HUDEP-2 (cell line): ENCODE results near the gene A4GALT.
"Not testable (repeated sequence)": the region's sequence is repeated elsewhere in the genome, so short reads cannot be mapped to it uniquely, and the experiment has no call there.

ENCODE experiments used
- DNase-seq, 76 experiments: peaks; one replicate each; lab custom pipeline; 2025; ENCODE audit not compliant: unreplicated experiment in 76 of 76; lab: John Stamatoyannopoulos, UW

The A4GALT gene

DNA sequence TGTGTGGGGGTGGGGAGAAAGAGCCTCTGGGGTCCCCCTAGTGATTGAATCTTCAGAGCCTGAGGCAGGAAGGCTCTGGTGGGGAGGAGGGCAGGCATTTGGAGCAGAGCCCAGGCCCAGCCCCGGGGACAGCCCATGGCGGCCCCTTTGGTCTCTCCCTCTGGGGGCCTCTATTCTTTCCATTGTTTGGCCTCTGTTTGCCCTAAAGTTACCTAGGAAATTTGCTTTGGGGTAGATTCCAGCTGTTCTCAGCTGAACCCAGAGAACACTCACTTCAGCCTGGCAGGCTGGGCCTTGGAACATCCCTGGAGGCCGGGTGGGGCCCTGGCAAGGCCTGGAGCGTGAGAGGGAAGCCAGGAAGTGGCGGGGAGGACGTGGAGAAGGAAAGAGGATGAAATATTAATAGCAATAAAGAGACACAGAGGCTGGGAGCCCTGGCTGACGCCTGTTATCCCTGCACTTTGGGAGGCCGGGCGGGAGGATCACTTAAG is 22.9 kb upstream of the A4GALT start:
- no peak for DNase-seq

DNA sequence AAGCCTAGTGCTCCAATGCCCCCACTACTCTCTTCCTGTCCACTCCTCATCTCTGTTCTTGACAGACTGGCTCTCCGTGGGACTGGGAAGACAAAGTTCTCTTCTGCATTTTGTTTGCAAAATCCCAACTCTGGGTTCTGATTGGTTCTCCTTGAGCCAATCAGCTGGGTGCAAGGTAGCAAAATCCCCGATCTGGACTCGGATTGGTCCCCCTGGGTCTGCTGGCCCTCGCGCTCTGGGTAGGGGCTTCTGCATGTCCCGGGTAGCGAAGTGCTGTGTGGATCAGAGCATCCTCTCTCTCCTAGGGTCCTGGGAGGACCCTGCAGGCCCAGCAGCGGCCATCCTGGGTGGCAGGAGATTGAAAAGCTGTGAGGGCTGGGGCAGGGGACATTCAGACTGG is 22.3 kb upstream of the A4GALT start:
- DNase-seq: no peak

GRCh38 chr22:42740320-42740719 is 19.6 kb upstream of the A4GALT start:
- peak in 4 of 76 experiments; percentile 10 to 37 (median 32) for DNase-seq

DNA sequence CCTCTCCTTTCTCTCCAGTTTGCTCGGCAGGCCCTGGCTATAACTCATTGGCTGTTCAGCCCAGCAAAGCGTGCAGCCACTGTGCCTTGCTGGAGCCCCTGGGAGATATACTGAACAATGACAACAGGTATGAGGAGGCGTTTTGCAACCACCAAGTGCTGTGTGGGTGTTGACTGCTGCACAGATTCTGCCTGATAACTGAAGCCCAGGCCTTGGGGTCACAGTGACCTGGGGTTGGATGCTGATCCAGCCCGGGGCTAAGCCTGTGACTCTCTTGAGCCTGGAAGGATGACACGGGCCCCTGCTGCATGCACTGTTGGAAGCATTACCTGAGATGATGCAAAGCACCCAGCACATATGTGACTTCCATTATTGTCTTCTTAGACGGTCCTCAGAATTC is 13.7 kb upstream of the A4GALT start:
- peak in 5 of 76 experiments; percentile 14 to 28 (median 15) for DNase-seq

DNA sequence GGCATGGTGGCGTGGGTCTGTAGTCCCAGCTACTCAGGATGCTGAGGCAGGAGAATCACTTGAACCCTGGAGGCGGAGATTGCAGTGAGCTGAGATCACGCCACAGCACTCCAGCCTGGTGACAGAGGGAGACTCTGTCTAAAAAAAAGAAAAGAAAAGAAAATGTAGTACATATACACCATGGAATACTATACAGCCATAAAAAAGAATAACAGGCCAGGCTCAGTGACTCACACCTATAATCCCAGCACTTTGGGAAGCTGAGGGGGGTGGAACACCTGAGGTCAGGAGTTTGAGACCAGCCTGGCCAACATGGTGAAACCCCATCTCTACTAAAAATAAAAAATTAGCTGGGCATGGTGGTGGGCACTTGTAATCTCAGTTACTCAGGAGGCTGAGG is 12.7 kb upstream of the A4GALT start:
- not testable (repeated sequence) for DNase-seq

- no peak for DNase-seq
These were observed 11.4 kb upstream of the A4GALT start for GRCh38 chr22:42732081-42732480.

DNA sequence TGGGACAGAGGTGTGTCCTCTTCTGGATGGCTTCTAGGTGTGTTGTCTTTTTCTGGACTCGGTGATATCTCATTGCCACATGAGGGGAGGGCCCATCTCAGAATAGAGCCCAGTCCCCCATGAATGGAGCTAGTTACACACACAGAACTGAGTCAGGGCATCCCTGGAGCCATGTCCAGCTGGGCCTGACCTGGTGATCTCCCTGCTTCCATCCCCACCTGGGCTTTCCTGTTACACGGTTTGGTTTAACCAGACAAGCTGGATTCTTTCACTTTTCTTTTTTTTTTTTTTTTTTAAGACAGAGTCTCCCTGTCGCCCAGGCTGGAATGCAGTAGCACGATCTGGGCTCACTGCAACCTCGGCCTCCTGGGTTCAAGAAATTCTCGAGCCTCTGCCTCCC is 6.1 kb upstream of the A4GALT start:
- no peak for DNase-seq

- DNase-seq: no peak
These were observed 5.1 kb upstream of the A4GALT start for GRCh38 chr22:42725606-42726355.

GRCh38 chr22:42724062-42724461 is 3.4 kb upstream of the A4GALT start:
- no peak for DNase-seq

GRCh38 chr22:42721045-42721434 is 370 bp upstream of the A4GALT start:
- peak in 1 of 76 experiments; percentile 50 for DNase-seq

- no peak for DNase-seq
These were observed 911 bp downstream of the A4GALT start for GRCh38 chr22:42719656-42720262.

DNA sequence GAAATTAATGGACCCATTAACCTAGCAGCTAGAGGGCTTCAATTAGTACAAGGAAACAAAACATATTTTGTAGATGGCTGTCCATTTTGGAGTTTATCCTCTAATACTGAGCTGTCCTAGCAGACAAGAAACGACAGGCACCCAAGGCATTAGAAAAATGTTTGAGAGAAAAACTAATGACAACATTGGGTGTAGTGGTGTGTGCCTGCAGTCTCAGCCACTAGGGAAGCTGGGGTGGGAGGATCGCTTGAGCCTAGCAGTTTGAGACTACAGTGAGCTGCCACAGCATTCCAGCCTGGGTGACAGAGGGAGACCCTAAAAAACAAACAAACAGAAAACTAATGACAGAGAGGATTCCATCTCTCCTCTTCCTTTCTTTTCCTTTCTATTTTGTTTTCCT is 1.5 kb downstream of the A4GALT start:
- peak in 30 of 76 experiments; percentile 11 to 45 (median 29) for DNase-seq

DNA sequence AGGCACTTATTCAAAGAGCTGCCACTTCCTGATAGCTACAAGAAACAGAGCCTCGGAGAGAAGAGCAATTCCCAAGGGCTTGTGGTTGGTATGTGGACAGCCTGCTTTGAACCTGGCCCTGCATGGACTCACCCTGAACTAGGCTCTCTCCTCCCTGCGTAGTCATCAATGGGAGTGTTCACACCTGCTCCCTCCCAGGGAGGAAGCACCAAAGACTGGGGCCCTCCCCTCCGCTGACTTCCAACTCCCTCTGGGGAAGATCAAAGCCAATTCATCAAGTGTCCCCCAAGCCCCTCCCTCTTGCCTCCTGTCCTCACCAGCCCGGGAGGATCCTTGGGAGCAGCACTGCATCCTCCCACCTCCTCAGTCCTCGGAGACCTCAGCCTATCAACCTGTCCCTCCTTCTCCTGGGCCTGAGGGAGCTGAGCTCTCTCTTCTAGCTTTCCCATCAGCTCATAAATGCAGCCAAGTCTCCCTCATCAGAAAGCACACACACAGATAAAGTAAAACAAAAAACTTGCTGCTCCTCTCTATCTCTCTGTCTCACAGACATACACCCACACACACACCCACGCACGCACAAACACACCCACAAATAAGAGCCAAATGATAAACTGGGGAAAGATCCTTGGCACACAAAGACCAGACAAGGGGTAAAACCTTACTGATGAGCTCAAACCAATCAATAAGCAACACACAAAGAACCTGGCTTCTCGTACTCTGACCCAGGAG is 3.3 kb downstream of the A4GALT start:
- peak in 73 of 76 experiments; percentile 37 to 94 (median 78) for DNase-seq

GRCh38 chr22:42716649-42717127 is 4.0 kb downstream of the A4GALT start:
- no peak for DNase-seq

DNA sequence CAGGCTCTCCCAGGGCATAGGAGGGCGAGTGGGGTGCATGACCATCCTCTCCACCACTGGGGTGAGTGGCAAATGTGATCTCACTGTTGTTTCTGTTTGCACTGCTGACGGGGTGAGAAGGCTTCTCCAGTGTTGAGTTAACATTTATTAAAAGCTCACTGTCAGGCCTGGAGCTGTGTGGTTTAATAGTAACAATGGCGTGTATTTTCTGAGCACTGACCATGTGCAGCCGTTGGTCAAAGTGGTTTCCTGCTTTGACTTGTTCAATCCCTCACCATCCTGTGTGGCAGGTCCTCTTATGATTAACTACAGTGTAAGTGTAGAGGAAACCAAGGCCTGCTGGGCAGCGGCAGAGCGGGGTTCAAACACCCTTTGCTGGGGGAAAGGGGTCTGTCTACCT is 4.4 kb downstream of the A4GALT start:
- no peak for DNase-seq

DNA sequence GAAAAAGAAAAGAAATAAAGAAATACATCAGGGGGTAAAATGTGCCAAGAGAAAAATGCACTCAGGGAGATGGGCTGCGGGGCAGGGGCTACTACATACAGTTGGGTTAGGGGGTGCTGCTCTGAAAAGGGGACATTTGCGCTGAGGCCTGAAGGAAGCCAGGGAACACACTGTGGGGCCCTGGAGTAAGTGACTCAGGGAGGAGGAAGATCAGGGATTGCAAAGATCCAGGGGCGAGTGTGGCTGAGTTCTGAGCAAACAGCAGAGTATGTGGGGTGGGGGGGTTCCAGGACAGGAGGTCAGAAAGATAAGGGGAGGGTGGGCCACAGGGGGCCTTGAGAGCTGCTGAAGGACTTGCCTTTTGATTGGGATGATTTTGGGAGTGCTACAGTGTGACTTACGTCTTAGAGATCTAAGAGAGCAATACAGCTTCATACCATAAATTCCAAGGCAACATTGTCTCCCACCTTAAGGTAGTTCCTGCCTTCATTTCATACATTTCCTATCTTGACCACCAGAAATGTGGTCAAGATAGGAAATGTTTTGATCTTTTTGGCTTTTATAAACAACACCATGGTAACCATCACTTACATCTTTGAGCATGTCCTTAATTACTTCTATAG is 5.8 kb downstream of the A4GALT start:
- no peak for DNase-seq

- no peak for DNase-seq
These were observed 6.4 kb downstream of the A4GALT start for GRCh38 chr22:42714308-42714707.

DNA sequence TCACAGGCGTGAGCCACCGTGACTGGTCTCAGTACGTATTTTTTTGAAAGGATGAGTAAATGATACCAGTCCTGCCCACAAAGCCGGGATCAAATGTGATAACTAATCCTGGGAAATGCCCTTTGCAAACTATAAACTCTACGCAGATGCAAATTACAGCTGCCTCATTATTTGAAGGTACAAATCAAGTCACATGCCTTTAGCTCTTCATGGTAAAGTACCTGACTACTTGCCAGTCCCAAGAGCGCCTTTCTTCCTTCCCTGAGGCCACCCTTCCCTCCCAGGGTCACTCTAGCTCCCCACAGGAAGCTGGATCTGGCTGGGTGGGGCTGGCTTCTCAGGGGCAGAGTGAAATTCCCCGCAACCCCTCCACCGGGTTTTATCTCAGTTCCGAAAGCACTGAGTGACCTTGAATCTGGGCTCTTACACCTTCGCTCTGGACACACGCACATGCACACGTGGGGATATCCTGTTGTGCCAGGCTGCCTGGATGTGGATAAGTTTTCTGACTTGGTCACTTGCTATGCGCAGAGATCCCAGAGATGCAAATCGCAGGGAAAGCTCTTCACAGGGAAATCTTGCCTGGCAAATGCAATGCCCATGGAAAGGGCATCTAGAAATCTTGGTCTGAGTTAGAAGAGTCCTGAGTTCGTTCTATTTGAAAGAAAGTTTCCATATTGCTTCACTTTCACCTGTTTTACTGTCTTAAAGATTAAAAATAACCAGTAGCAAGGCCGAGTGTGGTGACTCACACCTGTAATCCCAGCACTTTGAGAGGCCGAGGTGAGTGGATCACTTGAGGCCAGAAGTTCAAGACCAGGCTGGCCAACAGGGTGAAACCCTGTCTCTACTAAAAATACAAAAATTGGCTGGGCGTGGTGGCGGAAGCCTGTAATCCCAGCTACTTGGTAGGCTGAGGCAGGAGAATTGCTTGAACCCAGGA is 8.5 kb downstream of the A4GALT start:
- no peak for DNase-seq

DNA sequence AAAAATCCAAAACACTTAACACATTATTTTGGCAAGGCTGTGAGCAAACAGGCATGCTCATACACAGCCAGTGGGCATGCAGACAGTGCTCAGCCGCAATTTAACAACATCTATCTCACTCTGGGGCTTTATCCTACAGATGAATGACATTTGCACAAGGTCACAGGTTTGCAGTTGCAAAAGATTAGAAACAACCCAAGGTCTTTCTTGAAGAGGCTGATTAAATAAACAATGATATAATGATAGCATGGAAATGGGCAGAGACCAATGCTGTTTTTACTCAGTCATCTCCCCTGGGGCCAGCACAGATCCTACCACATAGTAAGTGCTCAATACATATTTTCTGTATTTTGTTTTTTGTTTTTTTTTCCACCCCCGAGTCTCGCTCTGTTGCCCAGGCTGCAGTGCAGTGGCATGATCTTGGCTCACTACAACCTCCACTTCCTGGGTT is 9.4 kb downstream of the A4GALT start:
- DNase-seq: no peak

- no peak for DNase-seq
These were observed 12.3 kb downstream of the A4GALT start for GRCh38 chr22:42708417-42708816.
